ENCODE data around the gene SPPL2B.
"Not testable (repeated sequence)": the region's sequence is repeated elsewhere in the genome, so short reads cannot be mapped to it uniquely, and the experiment has no call there.

SPPL2B gene, protein sequence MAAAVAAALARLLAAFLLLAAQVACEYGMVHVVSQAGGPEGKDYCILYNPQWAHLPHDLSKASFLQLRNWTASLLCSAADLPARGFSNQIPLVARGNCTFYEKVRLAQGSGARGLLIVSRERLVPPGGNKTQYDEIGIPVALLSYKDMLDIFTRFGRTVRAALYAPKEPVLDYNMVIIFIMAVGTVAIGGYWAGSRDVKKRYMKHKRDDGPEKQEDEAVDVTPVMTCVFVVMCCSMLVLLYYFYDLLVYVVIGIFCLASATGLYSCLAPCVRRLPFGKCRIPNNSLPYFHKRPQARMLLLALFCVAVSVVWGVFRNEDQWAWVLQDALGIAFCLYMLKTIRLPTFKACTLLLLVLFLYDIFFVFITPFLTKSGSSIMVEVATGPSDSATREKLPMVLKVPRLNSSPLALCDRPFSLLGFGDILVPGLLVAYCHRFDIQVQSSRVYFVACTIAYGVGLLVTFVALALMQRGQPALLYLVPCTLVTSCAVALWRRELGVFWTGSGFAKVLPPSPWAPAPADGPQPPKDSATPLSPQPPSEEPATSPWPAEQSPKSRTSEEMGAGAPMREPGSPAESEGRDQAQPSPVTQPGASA

DNA sequence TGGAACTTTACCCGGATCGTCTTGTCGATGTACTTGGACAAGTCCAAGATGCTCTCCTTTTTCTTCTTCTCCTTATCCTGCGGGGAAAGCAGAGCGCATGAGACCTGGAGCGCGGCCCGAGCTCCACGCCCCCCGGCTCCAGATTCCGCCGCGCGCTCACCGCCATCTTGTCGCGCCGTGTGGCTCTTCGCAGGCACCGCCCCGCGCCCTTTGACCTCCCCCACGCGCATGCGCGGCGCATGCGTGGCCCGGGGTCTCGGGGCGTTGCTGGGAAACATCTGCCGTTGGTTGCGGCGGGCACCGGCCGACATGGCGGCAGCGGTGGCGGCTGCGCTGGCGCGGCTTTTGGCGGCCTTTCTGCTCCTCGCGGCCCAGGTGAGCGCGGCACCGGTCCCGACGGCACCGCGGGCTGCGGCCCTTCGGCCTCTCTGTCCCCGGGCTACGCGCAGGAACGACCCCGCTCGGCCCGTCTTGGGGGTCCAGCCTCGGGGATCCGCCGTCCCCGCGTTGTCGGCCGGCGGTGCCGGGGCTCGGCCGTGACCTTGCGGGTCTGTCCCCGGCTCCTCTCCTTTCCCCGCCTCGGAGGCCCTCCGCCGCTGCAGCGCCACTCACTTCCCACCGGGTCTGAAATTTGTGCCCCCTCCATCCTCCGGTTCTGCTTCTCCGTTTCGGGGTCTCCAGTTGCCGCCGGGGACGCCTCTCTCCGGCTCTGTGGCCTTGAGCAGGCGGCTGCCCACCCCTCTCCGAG lies at the start of gene SPPL2B, which contains the start of gene LSM7:
Gene SPPL2B, plus strand, starts transcription at position 284 of the 748 bp plus-strand sequence. Its CDS starts 26 bp downstream, at position 310.
Gene LSM7, minus strand, starts transcription at position 186 of the 748 bp plus-strand sequence. Its CDS starts 20 bp downstream, at position 166.
- DNase-seq, result peak; percentile 92

GRCh38 chr19:2280633-2281264 lies 47.7 kb upstream of the SPPL2B start:
- no peak for DNase-seq

GRCh38 chr19:2281265-2282061 lies 47.0 kb upstream of the SPPL2B start:
- DNase-seq, result not testable (repeated sequence)

GRCh38 chr19:2282062-2282861 lies 46.2 kb upstream of the SPPL2B start, which contains the start of gene PEAK3:
Gene PEAK3 (minus strand): TSS chr19:2282175. CDS start chr19:2280931, 1,244 bp downstream.
- DNase-seq, result peak; percentile 21

- no peak for DNase-seq
Observed at GRCh38 chr19:2282862-2283237, 45.6 kb upstream of the SPPL2B start.

- DNase-seq, result no peak
Observed at GRCh38 chr19:2283835-2284507, 44.5 kb upstream of the SPPL2B start.

DNA sequence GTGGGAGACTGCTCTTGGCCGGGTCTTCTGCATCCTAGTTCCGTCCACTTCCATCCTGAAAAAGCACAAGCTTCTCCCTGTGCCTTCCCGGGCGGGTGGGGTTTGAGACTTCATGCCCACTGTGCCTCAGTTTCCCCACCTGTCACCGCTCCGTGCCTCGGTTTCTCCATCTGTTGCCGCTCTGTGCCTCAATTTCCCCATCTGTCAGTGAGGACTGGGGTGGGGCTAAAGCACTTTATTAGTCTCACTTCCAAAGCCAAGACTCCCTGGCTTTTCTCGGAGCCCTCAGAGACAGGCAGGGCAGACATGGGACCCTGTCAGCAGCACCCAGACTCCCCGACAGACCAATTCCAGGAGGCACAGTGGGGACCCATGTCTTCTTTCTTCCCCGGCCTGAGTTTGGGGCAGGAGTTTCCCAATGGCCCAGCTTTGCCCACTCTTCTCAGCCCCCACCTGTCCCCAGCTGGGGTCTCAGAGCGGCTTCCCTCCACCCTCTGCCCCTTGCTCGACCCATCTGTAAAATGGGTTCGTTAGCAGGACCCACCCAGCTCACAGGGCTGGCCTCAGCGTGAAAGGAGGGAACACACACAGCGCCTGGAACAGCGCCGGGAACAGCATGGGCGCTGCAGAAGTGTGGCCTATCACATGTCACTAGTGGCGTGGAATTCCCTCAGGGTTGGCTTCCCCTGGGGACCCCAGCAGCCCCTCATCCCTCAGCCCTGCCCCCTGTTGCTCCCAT lies 41.9 kb upstream of the SPPL2B start:
- DNase-seq, result no peak

DNA sequence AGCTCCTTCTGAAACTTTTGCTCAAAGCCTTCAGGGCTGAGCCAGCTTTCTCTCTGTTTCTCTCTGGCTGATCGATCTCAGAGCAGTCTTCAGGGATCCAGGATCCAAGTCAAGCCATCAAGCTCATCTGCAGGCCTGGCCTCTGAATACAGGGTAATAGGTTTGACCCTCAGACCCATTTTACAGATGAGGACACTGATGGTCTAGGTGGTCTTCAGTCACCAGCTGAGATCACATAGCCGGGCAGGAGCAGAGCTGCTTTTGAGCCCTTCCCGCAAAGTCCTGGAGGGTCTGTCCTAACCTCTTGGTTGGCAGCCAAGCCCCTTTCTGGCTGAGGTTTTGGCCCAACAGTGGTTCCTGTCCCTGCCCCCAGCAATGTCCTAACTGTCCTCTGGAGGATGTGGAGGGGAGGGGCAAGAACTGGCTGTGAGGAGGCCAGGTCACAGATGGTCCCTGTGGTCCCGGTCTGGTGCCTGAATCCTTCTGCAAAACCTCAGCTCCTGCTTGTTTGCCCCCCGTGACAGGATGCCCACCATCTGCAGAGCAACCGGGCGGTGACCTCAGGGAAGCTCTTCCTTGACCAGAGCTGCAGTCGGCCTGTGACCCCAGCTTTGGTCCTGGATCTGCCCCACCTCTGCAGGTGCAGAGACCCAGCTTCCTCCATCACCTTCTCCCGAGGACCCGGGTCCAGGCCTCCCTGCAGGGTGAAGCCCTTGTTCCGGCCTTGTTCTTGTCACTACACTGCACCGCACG lies 40.7 kb upstream of the SPPL2B start:
- no peak for DNase-seq

DNA sequence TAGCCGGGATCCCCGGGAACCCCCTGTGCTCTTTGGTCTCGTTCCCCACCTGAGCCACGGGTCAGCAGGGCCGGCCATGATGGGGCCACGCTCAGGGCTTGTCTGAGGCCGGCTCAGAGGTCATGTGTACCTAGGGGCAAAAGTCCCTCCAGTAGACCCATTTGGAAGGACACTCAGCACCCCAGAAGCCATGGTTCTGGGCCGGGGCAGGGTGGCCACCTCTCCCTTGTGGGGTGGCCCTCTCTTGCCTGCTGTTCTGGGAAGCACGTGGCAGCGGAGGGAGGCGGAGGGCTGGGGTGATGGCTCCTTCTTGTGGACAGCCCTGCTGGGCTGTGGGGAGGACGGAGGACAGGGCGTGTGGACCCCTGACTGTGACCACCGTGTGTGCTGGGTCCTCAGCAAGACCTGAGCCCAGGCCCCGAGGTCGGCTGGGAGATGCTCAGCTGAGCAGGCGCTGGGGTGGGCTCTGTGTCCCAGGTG lies 40.1 kb upstream of the SPPL2B start:
- DNase-seq, result no peak

DNA sequence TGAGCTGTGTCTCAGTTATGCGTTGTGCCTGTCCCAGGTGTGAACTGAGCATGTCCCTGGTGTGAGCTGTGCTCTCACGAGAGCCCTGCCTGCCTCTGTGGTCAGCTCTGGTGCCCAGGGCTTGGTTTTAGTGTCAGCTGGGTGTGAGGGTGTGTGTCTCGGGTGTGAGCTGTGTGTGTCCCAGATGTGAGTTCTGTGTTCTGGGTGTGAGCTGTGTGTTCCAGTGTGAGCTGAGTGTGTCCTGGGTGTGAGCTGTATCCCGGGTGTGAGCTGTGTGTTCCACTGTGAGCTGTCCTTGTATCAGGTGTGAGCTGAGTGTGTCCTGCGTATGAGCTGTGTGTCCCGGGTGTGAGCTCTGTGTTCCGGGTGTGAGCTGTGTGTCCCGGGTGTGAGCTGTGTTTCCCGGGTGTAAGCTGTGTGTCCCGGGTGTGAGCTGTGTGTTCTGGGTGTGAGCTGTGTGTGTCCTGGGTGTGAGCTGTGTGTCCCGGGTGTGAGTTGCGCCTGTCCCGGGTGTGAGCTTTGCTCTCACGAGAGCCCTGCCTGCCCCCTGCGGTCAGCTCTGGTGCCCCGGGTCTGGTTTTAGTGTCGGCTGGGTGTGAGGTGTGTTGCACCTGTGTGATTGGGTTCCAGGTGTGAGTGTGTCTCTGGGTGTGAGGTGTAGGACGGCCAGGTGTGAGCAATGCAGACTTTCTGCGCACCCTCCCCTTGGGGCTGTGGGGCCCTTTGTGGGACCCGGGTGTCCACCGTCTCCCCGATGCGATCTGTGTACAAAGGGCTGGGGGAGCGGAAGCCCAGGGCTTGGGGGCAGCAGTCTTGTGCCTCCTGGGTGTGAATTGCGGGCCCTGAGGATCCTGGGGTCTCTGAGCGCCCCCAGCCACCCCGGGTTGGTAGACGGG lies 39.4 kb upstream of the SPPL2B start:
- DNase-seq, result no peak

GRCh38 chr19:2289714-2290435 lies 38.6 kb upstream of the SPPL2B start:
- peak; percentile 39 for DNase-seq

DNA sequence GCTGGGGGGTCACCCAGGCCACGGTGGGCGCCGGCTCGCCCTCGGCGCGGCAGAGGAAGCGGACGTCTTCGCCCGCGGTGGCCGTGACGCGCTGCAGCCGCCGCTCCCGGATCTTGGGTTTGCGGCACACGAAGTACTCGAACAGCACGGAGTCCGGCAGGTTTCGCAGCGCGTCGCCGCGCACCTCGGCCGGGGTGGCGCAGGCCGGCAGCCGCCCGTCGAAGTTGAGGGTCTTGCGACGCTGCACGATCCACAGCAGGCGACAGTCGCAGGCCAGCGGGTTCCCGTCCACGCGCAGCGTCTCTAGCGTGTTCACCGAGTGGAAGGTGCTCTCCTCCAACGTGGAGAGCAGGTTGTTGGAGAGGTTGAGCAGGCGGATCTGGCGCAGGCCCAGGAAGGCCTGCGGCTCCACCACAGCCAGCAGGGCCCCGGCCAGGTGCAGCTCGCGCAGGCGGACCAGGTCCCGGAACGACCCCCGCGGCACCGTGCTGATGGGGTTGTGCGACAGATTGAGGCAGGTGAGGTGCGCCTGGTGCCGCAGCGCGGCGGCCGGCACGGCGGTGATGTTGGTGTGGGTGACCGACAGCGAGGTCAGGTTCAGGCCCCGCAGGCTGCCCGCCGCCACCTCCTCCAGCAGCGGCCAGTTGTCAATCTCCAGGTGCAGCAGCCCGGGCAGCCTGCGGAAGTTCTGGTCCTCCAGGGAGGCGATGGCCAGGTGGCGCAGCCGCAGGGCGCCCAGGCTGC lies 37.9 kb upstream of the SPPL2B start:
- DNase-seq, result no peak

GRCh38 chr19:2291185-2291751 lies 37.2 kb upstream of the SPPL2B start:
- DNase-seq, result no peak

DNA sequence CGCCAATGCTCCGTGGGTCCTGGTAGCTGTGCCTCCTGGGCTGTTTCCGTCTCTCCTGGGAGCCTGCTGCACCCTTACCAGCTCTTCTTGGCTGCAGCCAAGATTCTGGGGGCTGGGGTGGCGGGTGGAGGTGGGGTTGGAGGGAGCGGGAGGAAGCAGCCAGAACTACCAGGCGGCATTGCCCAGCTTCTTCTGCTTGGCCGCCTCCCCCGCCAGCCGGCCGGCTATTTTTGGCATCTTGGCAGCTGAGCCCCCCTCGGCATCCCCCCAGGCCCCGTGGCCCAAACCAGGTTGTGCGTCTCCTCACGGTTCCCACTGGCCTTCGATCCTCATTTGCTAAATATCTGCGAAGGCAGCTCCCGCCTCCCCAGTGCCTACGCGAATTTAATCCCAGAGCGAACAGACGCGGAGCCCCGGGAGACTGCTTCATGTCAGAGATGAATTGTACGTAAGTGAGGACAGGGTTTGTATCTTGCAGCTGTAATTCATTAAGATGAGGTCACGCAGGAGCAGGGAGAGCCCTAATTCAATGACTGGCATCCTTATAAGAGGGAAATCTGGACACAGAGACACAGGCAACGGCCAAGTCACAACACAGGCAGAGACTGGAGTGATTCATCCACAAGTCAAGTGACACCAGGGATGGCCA lies 33.7 kb upstream of the SPPL2B start:
- DNase-seq, result no peak

GRCh38 chr19:2296141-2296540 lies 32.3 kb upstream of the SPPL2B start:
- no peak for DNase-seq

- no peak for DNase-seq
Observed at GRCh38 chr19:2300533-2300932, 28.0 kb upstream of the SPPL2B start.

Data from stimulated activated CD4-positive, alpha-beta T cell treated with anti-CD3 and anti-CD28 coated beads, Interleukin-4, amount 100 ng/mL, for 24 hours (primary cell).